Fibroblast of lung (primary cell): Measurements from ENCODE around the gene COA4. TPM values are rescaled to one million over a fixed set of nuclear protein-coding genes. Genes with fewer than 3 reads are reported as not detected.

Source experiments
- DNase-seq, 2 donors: peaks; one replicate each; pipeline versions ENCODE4 v3.0.0 to v3.0.0-alpha.2; 2010; ENCODE audit warnings: low read depth in 2 of 2
- H2AFZ ChIP-seq: 2 replicates; pipeline ENCODE4 v1.5.1; 2012; ENCODE audit warnings: low read length, control low read depth, inconsistent platforms
- H3K27ac ChIP-seq: 2 replicates; pipeline ENCODE4 v1.5.1; 2011; ENCODE audit warnings: low read length, control low read depth; ENCODE audit not compliant: insufficient read depth
- H3K27me3 ChIP-seq: 2 replicates; pipeline ENCODE4 v1.5.1; 2011; ENCODE audit warnings: mild to moderate bottlenecking, low read length; ENCODE audit not compliant: control insufficient read depth, insufficient read depth
- H3K36me3 ChIP-seq: 2 replicates; pipeline ENCODE4 v1.5.1; 2011; ENCODE audit warnings: low read length; ENCODE audit not compliant: control insufficient read depth, insufficient read depth
- H3K4me1 ChIP-seq: 2 replicates; pipeline ENCODE4 v1.5.1; 2011; ENCODE audit warnings: low read length; ENCODE audit not compliant: control insufficient read depth, insufficient read depth; ENCODE audit errors: extremely low read depth
- H3K4me2 ChIP-seq: 2 replicates; pipeline ENCODE4 v1.5.1; 2011; ENCODE audit warnings: low read length, control low read depth; ENCODE audit not compliant: insufficient read depth; ENCODE audit errors: extremely low read depth
- H3K4me3 ChIP-seq, 4 experiments: fragments of 200-600 bp in 1 of 4; sonication (generic) in 1 of 4; replicated peaks in 1 of 4; 2 replicates each; pipeline ENCODE4 v1.5.1; 2011 to 2016; ENCODE audit warnings: low read length in 4 of 4, low read depth in 3 of 4, mild to moderate bottlenecking in 3 of 4, control low read depth in 2 of 4, inconsistent platforms in 1 of 4, mixed read lengths in 1 of 4; ENCODE audit not compliant: insufficient read depth in 1 of 4; ENCODE audit errors: control extremely low read depth in 1 of 4
- H3K79me2 ChIP-seq: 2 replicates; pipeline ENCODE4 v1.5.1; 2012; ENCODE audit warnings: mild to moderate bottlenecking, low read length, inconsistent platforms; ENCODE audit not compliant: control insufficient read depth, insufficient read depth
- H3K9ac ChIP-seq: 2 replicates; pipeline ENCODE4 v1.5.1; 2011; ENCODE audit warnings: mild to moderate bottlenecking, low read length, control low read depth; ENCODE audit not compliant: insufficient read depth
- H3K9me3 ChIP-seq: 2 replicates; pipeline ENCODE4 v1.5.1; 2012; ENCODE audit warnings: low read depth, low read length; ENCODE audit not compliant: control insufficient read depth, insufficient read depth
- H4K20me1 ChIP-seq: 2 replicates; pipeline ENCODE4 v1.5.1; 2011; ENCODE audit warnings: low read length; ENCODE audit not compliant: control insufficient read depth, insufficient read depth; ENCODE audit errors: extremely low read depth
- CTCF ChIP-seq, 2 donors: IDR thresholded peaks in 1 of 2; conservative IDR thresholded peaks in 1 of 2; 1 replicate in 1 of 2; 2 replicates in 1 of 2; pipeline ENCODE4 v1.5.1; 2011 to 2012; ENCODE audit warnings: low read length in 2 of 2, control low read depth in 1 of 2, inconsistent platforms in 1 of 2, low read depth in 1 of 2, mild to moderate bottlenecking in 1 of 2
- EZH2 ChIP-seq: IDR thresholded peaks from 2 replicates; pipeline ENCODE4 v1.5.1; 2012; ENCODE audit warnings: low read length, control low read depth, mild to moderate bottlenecking; ENCODE audit errors: missing control alignments
- polyA plus RNA-seq, 2 donors: library from polyadenylated mRNA; depleted of rRNA in 1 of 2; stranded (reverse) in 1 of 2; unstranded in 1 of 2; fragments of >200 nt; gene quantifications; 2 replicates each; pipeline ENCODE4 v1.2.1, GENCODE V29; 2011 to 2012; ENCODE audit warnings: missing spikeins in 1 of 2
- total RNA-seq: library from RNA; depleted of rRNA; stranded (reverse); fragments of >200 nt; gene quantifications from 2 replicates; pipeline ENCODE4 v1.2.1, GENCODE V29; 2014

The COA4 gene
- total and polyA plus RNA-seq, 2 donors (not counting 1 experiment from before 2014, with no cell fraction given): 56.2 to 64.7 TPM

DNA sequence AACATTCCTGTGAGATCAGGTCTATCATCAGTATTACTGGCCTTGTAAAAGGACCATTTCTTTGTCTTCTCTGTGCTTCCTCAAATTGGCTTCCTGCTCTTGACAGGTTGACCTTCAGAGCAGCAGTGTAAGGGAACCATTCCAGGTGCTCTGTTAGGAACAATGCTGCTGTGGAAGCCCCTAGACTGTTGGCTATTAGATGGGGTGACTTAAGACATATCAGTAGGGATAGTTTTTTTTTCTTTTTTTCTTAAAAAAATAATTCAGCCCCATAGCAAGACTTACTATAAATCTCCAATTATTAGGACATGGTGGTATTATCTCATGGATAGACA is 37.6 kb downstream of the COA4 start:
- Histone ChIP-seq H3K4me1 (no peaks in the 10 kb centered on the region), H3K27me3 (no peaks in the 10 kb centered on the region), H3K36me3 (no peaks in the 10 kb centered on the region), H3K79me2 (no peaks in the 10 kb centered on the region), H3K4me2 (no peak overlapping the region), H3K27ac (no peak overlapping the region), H4K20me1 (no peaks in the 10 kb centered on the region), H2AFZ (no peak overlapping the region), H3K9me3 (no peaks in the 10 kb centered on the region), H3K4me3 (no peak overlapping the region), H3K9ac (no peak overlapping the region)
- TF ChIP-seq CTCF (conservative IDR thresholded peaks at IDR 0.05 in 1 of 2, IDR thresholded peaks at IDR 0.05 in 1 of 2; ENCODE audit: low read depth in 1 of 2, low read length in 2 of 2): no peak
- no peak for TF ChIP-seq EZH2
- DNase-seq: peak in 1 of 2 donors; percentile 12

DNA sequence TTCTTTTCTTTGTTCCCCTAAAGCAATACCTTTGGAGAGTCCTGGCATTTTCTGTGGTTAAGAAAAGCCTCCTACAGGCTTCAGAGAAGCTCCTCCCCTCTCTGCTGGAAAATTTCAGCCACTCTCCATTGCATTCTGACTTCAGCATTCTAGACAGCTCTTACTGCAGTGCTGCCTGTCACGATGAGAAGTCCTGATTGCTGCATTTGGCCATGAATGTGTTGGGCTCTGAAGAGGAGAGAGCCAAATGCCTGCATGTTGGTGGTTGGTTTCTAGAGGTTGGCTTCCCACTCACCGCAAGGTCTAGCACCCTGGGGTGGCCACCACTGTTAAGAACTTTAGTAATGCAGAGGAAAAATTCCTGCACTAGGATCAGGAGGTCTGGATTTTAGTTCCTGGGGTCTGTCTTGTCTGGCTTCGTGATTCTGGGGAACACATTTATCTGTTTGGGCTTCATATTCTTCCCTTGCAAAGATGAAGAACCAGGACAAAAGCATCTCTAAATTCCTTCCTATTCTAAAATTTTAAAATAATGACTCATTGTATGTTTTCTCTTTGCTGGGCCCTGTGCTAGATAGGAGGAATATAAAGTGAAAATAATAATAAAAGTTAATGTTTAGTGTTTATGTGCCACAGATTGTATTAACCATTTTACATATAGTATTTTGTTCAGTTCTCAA is 38.1 kb downstream of the COA4 start:
- H3K79me2 ChIP-seq: no peaks in the 10 kb centered on the region
- peak; percentile 7 to 77 for DNase-seq
- no peaks in the 10 kb centered on the region for H3K4me1 ChIP-seq
- H3K9ac ChIP-seq: no peak overlapping the region
- no peak overlapping the region for H3K4me3 ChIP-seq
- TF ChIP-seq EZH2 (no peak), CTCF (conservative IDR thresholded peaks at IDR 0.05 in 1 of 2, IDR thresholded peaks at IDR 0.05 in 1 of 2; ENCODE audit: low read depth in 1 of 2, low read length in 2 of 2) (no peak)
- no peak overlapping the region for H3K4me2 ChIP-seq
- H4K20me1 ChIP-seq: no peaks in the 10 kb centered on the region
- no peak overlapping the region for H3K27ac ChIP-seq
- no peaks in the 10 kb centered on the region for H3K36me3 ChIP-seq
- H2AFZ ChIP-seq: no peak overlapping the region
- H3K27me3 ChIP-seq: no peaks in the 10 kb centered on the region
- H3K9me3 ChIP-seq: no peaks in the 10 kb centered on the region

DNA sequence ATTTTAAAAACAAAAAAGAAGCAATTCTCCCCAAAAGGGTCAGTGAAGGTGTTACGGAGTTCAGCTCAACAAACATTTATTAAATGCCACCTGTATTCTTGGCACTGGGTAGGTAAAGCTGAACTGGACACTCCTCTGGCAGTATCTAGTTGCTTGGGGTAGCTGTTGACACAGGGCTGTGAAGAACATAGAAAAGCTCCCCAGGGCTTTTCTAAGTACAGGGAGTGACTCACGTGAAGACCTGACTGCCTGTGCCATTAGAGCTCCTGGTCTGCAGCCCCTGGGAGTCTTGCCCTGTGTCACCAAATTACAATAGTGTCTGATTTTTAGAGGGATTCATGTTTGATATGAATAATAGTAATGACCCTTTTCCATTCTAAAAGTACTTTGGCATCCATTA is 43.6 kb downstream of the COA4 start:
- Histone ChIP-seq H3K36me3 (no peaks in the 10 kb centered on the region), H3K4me2 (no peak overlapping the region)

More for the DNA sequence above, 43.6 kb downstream of the COA4 start:
- no peaks in the 10 kb centered on the region for H3K27me3 ChIP-seq
- no peak overlapping the region for H3K9ac ChIP-seq
- no peaks in the 10 kb centered on the region for H3K79me2 ChIP-seq
- H3K4me3 ChIP-seq: no peak overlapping the region
- H3K27ac ChIP-seq: no peak overlapping the region
- no peak for TF ChIP-seq CTCF (conservative IDR thresholded peaks at IDR 0.05 in 1 of 2, IDR thresholded peaks at IDR 0.05 in 1 of 2; ENCODE audit: low read depth in 1 of 2, low read length in 2 of 2)
- TF ChIP-seq EZH2: no peak
- no peak overlapping the region for H2AFZ ChIP-seq
- no peak for DNase-seq
- H4K20me1 ChIP-seq: no peaks in the 10 kb centered on the region
- H3K4me1 ChIP-seq: no peaks in the 10 kb centered on the region
- H3K9me3 ChIP-seq: no peaks in the 10 kb centered on the region
